ENCODE data around the gene RAI14. TPM values are rescaled to one million over a fixed set of nuclear protein-coding genes. Genes with fewer than 3 reads are reported as not detected.

Gene RAI14
- total and polyA plus RNA-seq, 3 donors from 2014 or later = 34.3 to 54.6 (median 49.6) TPM

GRCh38 chr5:34743878-34744277, 87.8 kb downstream of the RAI14 start:
- WGBS, 2 donors = 44 to 52% methylated on average over 3 of the region's 3 CpGs
- H3K27ac ChIP-seq = no peak overlapping the region

GRCh38 chr5:34748431-34748830, 92.3 kb downstream of the RAI14 start:
- Histone ChIP-seq H3K9me3 (no peaks in the 10 kb centered on the region), H3K27ac (no peak overlapping the region), H3K27me3 (no peaks in the 10 kb centered on the region), H3K36me3 (ENCODE audit: low read depth, missing control alignments) (no peaks in the 10 kb centered on the region), H3K4me3 (no peak overlapping the region), H3K4me1 (no peaks in the 10 kb centered on the region)
- no peak for TF ChIP-seq CTCF (IDR thresholded peaks at IDR 0.05)
- no peak for TF ChIP-seq POLR2A (IDR thresholded peaks at IDR 0.05)
- DNase-seq = no peak
- intact Hi-C loops (cut with DNase I; ENCODE audit: low total_unique reads) = no loop called here
- WGBS, 2 donors = 90 to 95% methylated on average over 3 of the region's 3 CpGs

More at GRCh38 chr5:34743878-34744277, 87.8 kb downstream of the RAI14 start:
- Histone ChIP-seq H3K27me3 (no peaks in the 10 kb centered on the region), H3K36me3 (ENCODE audit: low read depth, missing control alignments) (no peaks in the 10 kb centered on the region), H3K4me3 (no peak overlapping the region), H3K9me3 (no peaks in the 10 kb centered on the region), H3K4me1 (peaks cover 9% of the 10 kb centered on the region)
- intact Hi-C loops (cut with DNase I; ENCODE audit: low total_unique reads) = no loop called here
- TF ChIP-seq CTCF (IDR thresholded peaks at IDR 0.05) (no peak), POLR2A (IDR thresholded peaks at IDR 0.05) (no peak)
- no peak for DNase-seq

GRCh38 chr5:34749431-34749873, 93.3 kb downstream of the RAI14 start:
- WGBS, 2 donors = 79 to 86% methylated on average over 6 of the region's 6 CpGs
- DNase-seq = no peak
- intact Hi-C loops (cut with DNase I; ENCODE audit: low total_unique reads) = no loop called here

DNA sequence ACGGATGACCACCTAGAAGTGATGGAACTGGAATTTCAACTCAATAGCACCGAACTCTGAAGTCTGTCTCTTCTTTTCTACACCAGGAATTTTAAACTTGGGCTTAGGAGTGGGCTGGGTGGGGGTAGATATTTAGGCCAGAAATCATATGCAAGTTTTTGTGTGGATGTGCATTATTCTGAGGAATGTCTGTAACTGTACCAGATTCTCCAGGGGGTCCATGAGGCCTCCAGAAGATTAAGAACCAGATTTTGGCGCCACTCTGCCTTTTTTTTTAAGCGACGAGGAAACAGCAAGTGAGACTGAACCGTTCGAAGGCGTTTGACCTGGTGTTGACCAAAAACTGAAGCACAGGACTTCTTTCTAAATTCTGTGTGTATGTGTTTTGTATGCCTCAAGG, 94.1 kb downstream of the RAI14 start:
- DNase-seq = no peak
- Histone ChIP-seq H3K27ac (no peak overlapping the region), H3K4me3 (no peak overlapping the region), H3K27me3 (no peaks in the 10 kb centered on the region), H3K4me1 (no peaks in the 10 kb centered on the region), H3K9me3 (no peaks in the 10 kb centered on the region), H3K36me3 (ENCODE audit: low read depth, missing control alignments) (no peaks in the 10 kb centered on the region)
- WGBS, 2 donors = 89 to 94% methylated on average over 8 of the region's 8 CpGs
- intact Hi-C loops (cut with DNase I; ENCODE audit: low total_unique reads) = no loop called here
- no peak for TF ChIP-seq CTCF (IDR thresholded peaks at IDR 0.05)
- no peak for TF ChIP-seq POLR2A (IDR thresholded peaks at IDR 0.05)

More at GRCh38 chr5:34749431-34749873, 93.3 kb downstream of the RAI14 start:
- Histone ChIP-seq H3K4me3 (no peak overlapping the region), H3K9me3 (no peaks in the 10 kb centered on the region), H3K36me3 (ENCODE audit: low read depth, missing control alignments) (no peaks in the 10 kb centered on the region), H3K4me1 (no peaks in the 10 kb centered on the region), H3K27ac (no peak overlapping the region), H3K27me3 (no peaks in the 10 kb centered on the region)
- TF ChIP-seq CTCF (IDR thresholded peaks at IDR 0.05) (no peak), POLR2A (IDR thresholded peaks at IDR 0.05) (no peak)

Measured in testis (tissue), 3 donors.